ENCODE data around the gene LPCAT2. TPM values are rescaled to one million over a fixed set of nuclear protein-coding genes. Genes with fewer than 3 reads are reported as not detected.

Gene LPCAT2
- total RNA-seq, 1 experiment from 2014 or later, result 10.7 TPM

- no peak for DNase-seq (ENCODE audit: unreplicated experiment)
- Mint-ChIP-seq H3K27ac (ENCODE audit: low read depth, unreplicated experiment) (peak overlapping the region; percentile 29), H3K4me3 (ENCODE audit: unreplicated experiment) (no peak overlapping the region), H3K4me1 (ENCODE audit: insufficient read depth, unreplicated experiment) (peaks cover 60% of the 10 kb centered on the region), H3K9me3 (ENCODE audit: unreplicated experiment) (no peaks in the 10 kb centered on the region), H3K27me3 (ENCODE audit: insufficient read depth, unreplicated experiment) (no peaks in the 10 kb centered on the region), H3K36me3 (ENCODE audit: insufficient read depth, unreplicated experiment) (no peaks in the 10 kb centered on the region)
- ChIA-PET POLR2A (interaction anchor here (0.7 to 1.0 kb wide), 2 partner anchors 9 to 1810 kb away, joined by 3 read pairs; no protein-coding TSS in a partner anchor), CTCF (no interaction called here)
- BruUV-seq (replicated peaks), result no TSS peak
- intact Hi-C loops (cut with micrococcal nuclease), result no loop called here
- TF ChIP-seq CTCF (IDR thresholded peaks at IDR 0.05; ENCODE audit: unreplicated experiment), result no peak
Measured at GRCh38 chr16:55563797-55564196, 54.9 kb downstream of the LPCAT2 start.

- ChIA-PET POLR2A (no interaction called here), CTCF (no interaction called here)
- intact Hi-C loops (cut with micrococcal nuclease), result no loop called here
- no peak for DNase-seq (ENCODE audit: unreplicated experiment)
- Mint-ChIP-seq H3K36me3 (ENCODE audit: insufficient read depth, unreplicated experiment) (no peaks in the 10 kb centered on the region), H3K4me3 (ENCODE audit: unreplicated experiment) (no peak overlapping the region), H3K27ac (ENCODE audit: low read depth, unreplicated experiment) (no peak overlapping the region), H3K27me3 (ENCODE audit: insufficient read depth, unreplicated experiment) (no peaks in the 10 kb centered on the region), H3K4me1 (ENCODE audit: insufficient read depth, unreplicated experiment) (peaks cover 57% of the 10 kb centered on the region), H3K9me3 (ENCODE audit: unreplicated experiment) (no peaks in the 10 kb centered on the region)
- no TSS peak for BruUV-seq (replicated peaks)
- TF ChIP-seq CTCF (IDR thresholded peaks at IDR 0.05; ENCODE audit: unreplicated experiment), result no peak
Measured at GRCh38 chr16:55565086-55565485, 56.2 kb downstream of the LPCAT2 start.

GRCh38 chr16:55566432-55567175, 57.7 kb downstream of the LPCAT2 start, which contains the start of gene CAPNS2:
Gene CAPNS2 (plus strand): TSS chr16:55566684. CDS start chr16:55566757, 73 bp downstream.
- Mint-ChIP-seq H3K27ac (ENCODE audit: low read depth, unreplicated experiment) (peak within 1 kb of the TSS; percentile 97), H3K27me3 (ENCODE audit: insufficient read depth, unreplicated experiment) (no peaks in the 10 kb centered on the region), H3K36me3 (ENCODE audit: insufficient read depth, unreplicated experiment) (no peaks in the 10 kb centered on the region), H3K4me1 (ENCODE audit: insufficient read depth, unreplicated experiment) (peaks cover 53% of the 10 kb centered on the region), H3K9me3 (ENCODE audit: unreplicated experiment) (no peaks in the 10 kb centered on the region), H3K4me3 (ENCODE audit: unreplicated experiment) (peak within 1 kb of the TSS; percentile 59)
- intact Hi-C loops (cut with micrococcal nuclease), result no loop called here
- ChIA-PET POLR2A (interaction anchor here (1.2 to 4.4 kb wide), 4 partner anchors 9 to 95 kb away, joined by 3 to 58 read pairs (median 11); no protein-coding TSS in a partner anchor), CTCF (interaction anchor here (0.9 to 3.0 kb wide), 9 partner anchors 9 to 137 kb away, joined by 3 to 31 read pairs (median 6); no protein-coding TSS in a partner anchor)
- BruUV-seq (replicated peaks), result no TSS peak
- no peak for TF ChIP-seq CTCF (IDR thresholded peaks at IDR 0.05; ENCODE audit: unreplicated experiment)
- DNase-seq (ENCODE audit: unreplicated experiment), result no peak

GRCh38 chr16:55567382-55567781, 58.5 kb downstream of the LPCAT2 start:
- CTCF ChIA-PET, result interaction anchor here (0.9 to 3.0 kb wide), 12 partner anchors 9 to 137 kb away, joined by 3 to 31 read pairs (median 4); no protein-coding TSS in a partner anchor
- intact Hi-C loops (cut with micrococcal nuclease), result no loop called here
- H3K9me3 Mint-ChIP-seq (ENCODE audit: unreplicated experiment), result no peaks in the 10 kb centered on the region
- POLR2A ChIA-PET, result interaction anchor here (0.7 to 4.4 kb wide), 12 partner anchors 10 to 816 kb away, joined by 3 to 58 read pairs (median 4); no protein-coding TSS in a partner anchor
- H3K36me3 Mint-ChIP-seq (ENCODE audit: insufficient read depth, unreplicated experiment), result no peaks in the 10 kb centered on the region
- TF ChIP-seq CTCF (IDR thresholded peaks at IDR 0.05; ENCODE audit: unreplicated experiment), result no peak
- H3K27ac Mint-ChIP-seq (ENCODE audit: low read depth, unreplicated experiment), result peak overlapping the region; percentile 97
- peak overlapping the region; percentile 59 for H3K4me3 Mint-ChIP-seq (ENCODE audit: unreplicated experiment)
- peak; percentile 73 for DNase-seq (ENCODE audit: unreplicated experiment)
- no peaks in the 10 kb centered on the region for H3K27me3 Mint-ChIP-seq (ENCODE audit: insufficient read depth, unreplicated experiment)
- no TSS peak for BruUV-seq (replicated peaks)
- H3K4me1 Mint-ChIP-seq (ENCODE audit: insufficient read depth, unreplicated experiment), result peaks cover 50% of the 10 kb centered on the region
